ENCODE results near the gene CALD1.

The CALD1 gene

GRCh38 chr7:134916171-134916883, 136.9 kb downstream of the CALD1 start:
- peaks cover 3% of the 10 kb centered on the region for H3K27me3 ChIP-seq (ENCODE audit: insufficient read depth, low read length, poor library complexity)
- no peaks in the 10 kb centered on the region for H3K36me3 ChIP-seq (ENCODE audit: insufficient read depth, low read length)
- no peak for TF ChIP-seq EZH2 (IDR thresholded peaks at IDR 0.05; ENCODE audit: borderline replicate concordance, low read depth, low read length, severe bottlenecking)
- no peak for TF ChIP-seq CTCF (IDR thresholded peaks at IDR 0.05; ENCODE audit: borderline replicate concordance, extremely low read depth, low read length, poor library complexity, severe bottlenecking)
- H4K20me1 ChIP-seq (ENCODE audit: insufficient read depth, low read length) = no peaks in the 10 kb centered on the region
- H3K4me1 ChIP-seq (ENCODE audit: insufficient read depth, low read length) = no peaks in the 10 kb centered on the region
- H3K4me2 ChIP-seq (ENCODE audit: insufficient read depth, low read length) = no peak overlapping the region
- no peak overlapping the region for H2AFZ ChIP-seq (ENCODE audit: low read depth, low read length)
- no peaks in the 10 kb centered on the region for H3K9me3 ChIP-seq (ENCODE audit: insufficient read depth, low read length, severe bottlenecking)
- DNase-seq (no peak), ATAC-seq (ENCODE audit: insufficient read depth, low read depth) (no peak)
- H3K9ac ChIP-seq (ENCODE audit: low read depth, low read length) = no peak overlapping the region
- no peak overlapping the region for H3K4me3 ChIP-seq (ENCODE audit: low read depth in 1 of 2, low read length in 2 of 2)
- H3K27ac ChIP-seq (ENCODE audit: low read length) = no peak overlapping the region
- no peaks in the 10 kb centered on the region for H3K79me2 ChIP-seq (ENCODE audit: insufficient read depth, low read length)

- Histone ChIP-seq H3K36me3 (ENCODE audit: insufficient read depth, low read length) (no peaks in the 10 kb centered on the region), H3K9me3 (ENCODE audit: insufficient read depth, low read length, severe bottlenecking) (no peaks in the 10 kb centered on the region), H2AFZ (ENCODE audit: low read depth, low read length) (no peak overlapping the region), H3K4me2 (ENCODE audit: insufficient read depth, low read length) (no peak overlapping the region), H3K79me2 (ENCODE audit: insufficient read depth, low read length) (no peaks in the 10 kb centered on the region), H3K9ac (ENCODE audit: low read depth, low read length) (no peak overlapping the region), H4K20me1 (ENCODE audit: insufficient read depth, low read length) (no peaks in the 10 kb centered on the region), H3K27ac (ENCODE audit: low read length) (no peak overlapping the region), H3K27me3 (ENCODE audit: insufficient read depth, low read length, poor library complexity) (peaks cover under 1% of the 10 kb centered on the region), H3K4me3 (ENCODE audit: low read depth in 1 of 2, low read length in 2 of 2) (no peak overlapping the region), H3K4me1 (ENCODE audit: insufficient read depth, low read length) (no peaks in the 10 kb centered on the region)
- no peak for DNase-seq
- no peak for TF ChIP-seq EZH2 (IDR thresholded peaks at IDR 0.05; ENCODE audit: borderline replicate concordance, low read depth, low read length, severe bottlenecking)
- TF ChIP-seq CTCF (IDR thresholded peaks at IDR 0.05; ENCODE audit: borderline replicate concordance, extremely low read depth, low read length, poor library complexity, severe bottlenecking) = no peak
- ATAC-seq (ENCODE audit: insufficient read depth, low read depth) = no peak
Observed at GRCh38 chr7:134919240-134919641, 139.8 kb downstream of the CALD1 start.

DNA sequence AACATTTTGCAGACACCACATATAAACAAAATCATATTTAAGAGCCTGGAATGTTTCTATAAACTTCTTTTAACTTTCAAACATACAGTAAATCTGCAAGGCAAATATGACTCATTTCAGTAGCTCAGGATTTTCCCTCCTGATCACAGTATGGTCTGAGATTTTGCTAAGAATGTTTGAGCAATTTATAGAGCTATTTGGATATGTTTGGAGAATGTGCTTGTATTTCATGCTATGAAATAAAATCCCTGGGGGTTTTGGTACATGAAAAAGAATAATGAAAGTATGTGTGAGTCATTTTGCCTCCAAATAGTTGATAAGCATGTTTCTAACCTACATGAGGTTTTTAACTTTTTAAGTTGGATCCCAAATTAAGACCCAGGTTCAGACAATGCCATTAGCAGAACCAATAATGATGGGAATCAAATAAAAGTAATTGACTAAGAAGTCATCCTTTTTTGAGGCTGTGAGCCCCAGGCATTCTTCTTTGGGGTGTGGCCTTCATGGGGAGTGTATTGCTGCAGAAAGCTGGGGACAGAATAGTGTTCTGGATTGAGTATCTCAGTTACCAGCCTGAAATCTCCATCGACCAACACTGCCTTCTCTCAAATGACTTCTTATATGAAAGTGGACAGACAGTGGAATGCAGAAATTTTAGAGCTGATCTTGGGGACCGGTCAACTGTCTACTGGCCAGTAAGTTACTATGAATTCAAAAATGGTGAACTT, 140.8 kb downstream of the CALD1 start:
- TF ChIP-seq EZH2 (IDR thresholded peaks at IDR 0.05; ENCODE audit: borderline replicate concordance, low read depth, low read length, severe bottlenecking) (no peak), CTCF (IDR thresholded peaks at IDR 0.05; ENCODE audit: borderline replicate concordance, extremely low read depth, low read length, poor library complexity, severe bottlenecking) (no peak)
- no peaks in the 10 kb centered on the region for H4K20me1 ChIP-seq (ENCODE audit: insufficient read depth, low read length)
- H3K4me2 ChIP-seq (ENCODE audit: insufficient read depth, low read length) = no peak overlapping the region
- H3K27me3 ChIP-seq (ENCODE audit: insufficient read depth, low read length, poor library complexity) = no peaks in the 10 kb centered on the region
- DNase-seq (no peak), ATAC-seq (ENCODE audit: insufficient read depth, low read depth) (no peak)
- no peaks in the 10 kb centered on the region for H3K4me1 ChIP-seq (ENCODE audit: insufficient read depth, low read length)
- H3K4me3 ChIP-seq (ENCODE audit: low read depth in 1 of 2, low read length in 2 of 2) = no peak overlapping the region
- no peak overlapping the region for H3K9ac ChIP-seq (ENCODE audit: low read depth, low read length)
- H2AFZ ChIP-seq (ENCODE audit: low read depth, low read length) = no peak overlapping the region
- H3K27ac ChIP-seq (ENCODE audit: low read length) = no peak overlapping the region
- H3K36me3 ChIP-seq (ENCODE audit: insufficient read depth, low read length) = no peaks in the 10 kb centered on the region
- no peaks in the 10 kb centered on the region for H3K9me3 ChIP-seq (ENCODE audit: insufficient read depth, low read length, severe bottlenecking)
- H3K79me2 ChIP-seq (ENCODE audit: insufficient read depth, low read length) = no peaks in the 10 kb centered on the region

Measured in DND-41 (cell line).